ENCODE measurements around the gene NHERF1. TPM values are rescaled to one million over a fixed set of nuclear protein-coding genes. Genes with fewer than 3 reads are reported as not detected.

Gene NHERF1
- total RNA-seq, 1 donor from 2014 or later = 81.8 TPM

- Histone ChIP-seq H3K27ac (no peak overlapping the region), H3K36me3 (no peaks in the 10 kb centered on the region), H3K4me1 (no peaks in the 10 kb centered on the region), H3K9me3 (no peaks in the 10 kb centered on the region), H3K27me3 (no peaks in the 10 kb centered on the region), H3K4me3 (no peak overlapping the region)
- no peak for TF ChIP-seq CTCF (IDR thresholded peaks at IDR 0.05)
- no peak for DNase-seq (ENCODE audit: low spot score in 2 of 2)
- intact Hi-C loops (cut with DNase I) = no loop called here
Measured at GRCh38 chr17:74729368-74729767, 19.1 kb upstream of the NHERF1 start.

- H3K9me3 ChIP-seq = no peaks in the 10 kb centered on the region
- no peak for TF ChIP-seq CTCF (IDR thresholded peaks at IDR 0.05)
- H3K27ac ChIP-seq = no peak overlapping the region
- DNase-seq (ENCODE audit: low spot score in 2 of 2) = no peak
- no peaks in the 10 kb centered on the region for H3K36me3 ChIP-seq
- H3K27me3 ChIP-seq = no peaks in the 10 kb centered on the region
- H3K4me3 ChIP-seq = no peak overlapping the region
- no peaks in the 10 kb centered on the region for H3K4me1 ChIP-seq
- intact Hi-C loops (cut with DNase I) = no loop called here
Measured at GRCh38 chr17:74729866-74730265, 18.6 kb upstream of the NHERF1 start.

GRCh38 chr17:74730491-74731346 lies 17.7 kb upstream of the NHERF1 start:
- no peak for DNase-seq (ENCODE audit: low spot score in 2 of 2)
- H3K4me1 ChIP-seq = no peaks in the 10 kb centered on the region
- TF ChIP-seq CTCF (IDR thresholded peaks at IDR 0.05) = no peak
- H3K9me3 ChIP-seq = no peaks in the 10 kb centered on the region
- H3K27ac ChIP-seq = no peak overlapping the region
- H3K36me3 ChIP-seq = no peaks in the 10 kb centered on the region
- H3K27me3 ChIP-seq = no peaks in the 10 kb centered on the region
- no peak overlapping the region for H3K4me3 ChIP-seq
- intact Hi-C loops (cut with DNase I) = no loop called here

GRCh38 chr17:74731347-74731605 lies 17.2 kb upstream of the NHERF1 start:
- intact Hi-C loops (cut with DNase I) = no loop called here

GRCh38 chr17:74732042-74732867 lies 16.2 kb upstream of the NHERF1 start:
- H3K4me3 ChIP-seq = no peak overlapping the region
- intact Hi-C loops (cut with DNase I) = no loop called here
- peaks cover 10% of the 10 kb centered on the region for H3K27me3 ChIP-seq
- H3K9me3 ChIP-seq = no peaks in the 10 kb centered on the region
- H3K36me3 ChIP-seq = no peaks in the 10 kb centered on the region
- peaks cover 4 to 10% of the 10 kb centered on the region in 2 donors for H3K4me1 ChIP-seq
- no peak for DNase-seq (ENCODE audit: low spot score in 2 of 2)
- no peak overlapping the region for H3K27ac ChIP-seq
- no peak for TF ChIP-seq CTCF (IDR thresholded peaks at IDR 0.05)

More at GRCh38 chr17:74731347-74731605, 17.2 kb upstream of the NHERF1 start:
- Histone ChIP-seq H3K9me3 (no peaks in the 10 kb centered on the region), H3K36me3 (no peaks in the 10 kb centered on the region), H3K27me3 (peaks cover under 1% of the 10 kb centered on the region), H3K4me1 (peaks cover 0 to 2% of the 10 kb centered on the region in 2 donors), H3K4me3 (no peak overlapping the region), H3K27ac (no peak overlapping the region)
- no peak for TF ChIP-seq CTCF (IDR thresholded peaks at IDR 0.05)
- DNase-seq (ENCODE audit: low spot score in 2 of 2) = no peak

All from ascending aorta (tissue), 2 donors.